Keratinocyte (primary cell): Measurements from ENCODE around the gene STX3. TPM values are rescaled to one million over a fixed set of nuclear protein-coding genes. Genes with fewer than 3 reads are reported as not detected.

ENCODE experiments used
- DNase-seq: peaks from one replicate; pipeline ENCODE4 v3.0.0-alpha.2; 2011; ENCODE audit warnings: low read depth, missing footprints, low spot score
- FAIRE-seq: peaks from 2 replicates; lab custom pipeline; 2011; peaks lifted over from hg19 to GRCh38; lab: Jason Lieb, UNC
- H2AFZ ChIP-seq: 2 replicates; pipeline ENCODE4 v1.6.0; 2012; ENCODE audit warnings: low read length, control low read depth, inconsistent platforms; ENCODE audit not compliant: control insufficient read depth
- H3K27ac ChIP-seq: 2 replicates; pipeline ENCODE4 v1.5.1; 2011; ENCODE audit warnings: low read length; ENCODE audit not compliant: control insufficient read depth, insufficient read depth
- H3K27me3 ChIP-seq: 3 replicates; pipeline ENCODE4 v1.6.0; 2011; ENCODE audit warnings: low read length; ENCODE audit not compliant: control insufficient read depth, insufficient read depth; ENCODE audit errors: extremely low read depth
- H3K36me3 ChIP-seq, 2 experiments: 2 replicates in 1 of 2; 3 replicates in 1 of 2; pipeline ENCODE4 v1.5.1; 2011; ENCODE audit warnings: low read length in 2 of 2, mild to moderate bottlenecking in 1 of 2; ENCODE audit not compliant: control insufficient read depth in 2 of 2, insufficient read depth in 2 of 2; ENCODE audit errors: extremely low read depth in 1 of 2
- H3K4me1 ChIP-seq: 3 replicates; pipeline ENCODE4 v1.5.1; 2011; ENCODE audit warnings: low read length; ENCODE audit not compliant: control insufficient read depth, insufficient read depth; ENCODE audit errors: extremely low read depth
- H3K4me2 ChIP-seq: 3 replicates; pipeline ENCODE4 v1.6.0; 2011; ENCODE audit warnings: low read depth, low read length; ENCODE audit not compliant: control insufficient read depth, insufficient read depth; ENCODE audit errors: extremely low read depth
- H3K4me3 ChIP-seq, 3 experiments: fragments of 200-600 bp in 1 of 3; sonication (generic) in 1 of 3; 2 replicates in 2 of 3; 3 replicates in 1 of 3; pipeline ENCODE4 v1.5.1; 2011 to 2016; ENCODE audit warnings: low read length in 3 of 3, mild to moderate bottlenecking in 3 of 3, control low read depth in 2 of 3, inconsistent platforms in 1 of 3, low read depth in 1 of 3, mixed read lengths in 1 of 3, mixed run types in 1 of 3, moderate library complexity in 1 of 3; ENCODE audit not compliant: control insufficient read depth in 2 of 3, insufficient read depth in 2 of 3; ENCODE audit errors: extremely low read depth in 1 of 3
- H3K79me2 ChIP-seq: 2 replicates; pipeline ENCODE4 v1.6.0; 2012; ENCODE audit warnings: low read length; ENCODE audit not compliant: control insufficient read depth, insufficient read depth
- H3K9ac ChIP-seq: 3 replicates; pipeline ENCODE4 v1.6.0; 2011; ENCODE audit warnings: low read length; ENCODE audit not compliant: control insufficient read depth, insufficient read depth; ENCODE audit errors: extremely low read depth
- H3K9me1 ChIP-seq: 3 replicates; pipeline ENCODE4 v1.6.0; 2011; ENCODE audit warnings: low read length; ENCODE audit not compliant: control insufficient read depth, insufficient read depth; ENCODE audit errors: extremely low read depth
- H3K9me3 ChIP-seq: 2 replicates; pipeline ENCODE4 v1.5.1; 2012; ENCODE audit warnings: low read depth, low read length; ENCODE audit not compliant: control insufficient read depth
- H4K20me1 ChIP-seq: 3 replicates; pipeline ENCODE4 v1.6.0; 2011; ENCODE audit warnings: low read length; ENCODE audit not compliant: control insufficient read depth, insufficient read depth; ENCODE audit errors: extremely low read depth
- CTCF ChIP-seq, 3 experiments: IDR thresholded peaks in 1 of 3; conservative IDR thresholded peaks in 1 of 3; optimal IDR thresholded peaks in 1 of 3; 2 replicates in 2 of 3; 3 replicates in 1 of 3; pipeline versions ENCODE3 to v1.5.1; 2011; ENCODE audit warnings: low read length in 3 of 3, mild to moderate bottlenecking in 3 of 3, moderate library complexity in 2 of 3, control low read depth in 1 of 3, inconsistent platforms in 1 of 3; ENCODE audit not compliant: insufficient read depth in 2 of 3; ENCODE audit errors: extremely low read depth in 1 of 3
- EZH2 ChIP-seq: IDR thresholded peaks from one replicate; pipeline ENCODE4 v1.6.1; 2012; ENCODE audit warnings: inconsistent platforms, mild to moderate bottlenecking, low read length, moderate library complexity
- dilution Hi-C: fragments of 300-500 bp; cut with MboI; formaldehyde crosslinking; loops from one replicate; pipeline ENCODE4 v1.7.0; 2020; ENCODE audit warnings: low sequenced_read_pairs; ENCODE audit not compliant: extremely low pct_ligation_motif_present
- polyA plus RNA-seq, 5 experiments: library from polyadenylated mRNA; depleted of rRNA in 3 of 5; stranded (reverse) in 3 of 5; stranded (forward) in 1 of 5; unstranded in 1 of 5; fragments of >200 nt; gene quantifications; 1 replicate in 1 of 5; 2 replicates in 3 of 5; 3 replicates in 1 of 5; pipeline versions ENCODE4 v1.2.1 to v1.2.3, GENCODE V29; 2011 to 2012; ENCODE audit warnings: missing spikeins in 2 of 5, low read depth in 1 of 5, low replicate concordance in 1 of 5

STX3 gene
- polyA plus RNA-seq, 1 donor (not counting 4 experiments of a cell fraction or from before 2014, with no cell fraction given) = 48.0 TPM

DNA sequence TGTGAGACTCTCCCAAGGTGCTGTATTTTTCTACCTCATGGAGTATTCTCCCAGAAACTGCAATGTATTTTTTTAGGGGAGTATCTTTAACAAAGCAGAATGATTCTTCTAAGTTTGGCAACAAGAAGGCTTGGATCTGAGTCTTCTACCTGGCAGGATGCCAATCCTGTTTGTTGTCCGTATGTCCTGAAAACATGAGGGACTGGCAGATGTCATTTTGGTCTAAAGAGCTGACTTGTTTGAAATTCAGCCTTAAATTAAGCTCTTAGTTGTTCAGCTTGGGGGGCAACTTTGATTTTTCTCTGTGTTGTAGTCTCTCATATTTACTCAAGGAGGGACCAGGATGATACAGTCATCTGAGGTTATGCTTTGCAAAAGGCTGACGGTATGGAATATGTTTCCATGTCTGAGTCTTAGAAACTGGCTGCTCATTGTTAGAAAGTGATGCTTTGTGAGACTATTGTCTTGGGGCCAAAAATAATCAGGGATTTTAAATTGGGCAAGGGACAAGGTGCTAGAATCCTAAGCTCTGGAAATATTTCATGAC is 46.1 kb downstream of the STX3 start:
- TF ChIP-seq CTCF (optimal IDR thresholded peaks at IDR 0.05 in 1 of 3, IDR thresholded peaks at IDR 0.05 in 1 of 3, conservative IDR thresholded peaks at IDR 0.05 in 1 of 3; ENCODE audit: extremely low read depth in 1 of 3, insufficient read depth in 2 of 3, low read length in 3 of 3) = no peak
- TF ChIP-seq EZH2 = no peak
- Histone ChIP-seq H3K36me3 (peaks cover 14 to 25% of the 10 kb centered on the region in 2 experiments), H3K4me3 (no peak overlapping the region), H3K79me2 (no peaks in the 10 kb centered on the region), H3K4me1 (peaks cover 4% of the 10 kb centered on the region), H3K4me2 (no peak overlapping the region), H3K27me3 (no peaks in the 10 kb centered on the region), H4K20me1 (no peaks in the 10 kb centered on the region), H3K9me3 (no peaks in the 10 kb centered on the region), H2AFZ (no peak overlapping the region), H3K27ac (no peak overlapping the region), H3K9me1 (no peaks in the 10 kb centered on the region), H3K9ac (no peak overlapping the region)
- no peak for FAIRE-seq
- DNase-seq = no peak
- dilution Hi-C loops = no loop called here

GRCh38 chr11:59801981-59802638 is 46.9 kb downstream of the STX3 start:
- FAIRE-seq = no peak
- Histone ChIP-seq H3K4me3 (no peak overlapping the region), H3K4me2 (no peak overlapping the region), H3K9me3 (no peaks in the 10 kb centered on the region), H3K79me2 (no peaks in the 10 kb centered on the region), H3K27ac (no peak overlapping the region), H3K36me3 (peaks cover 23 to 31% of the 10 kb centered on the region in 2 experiments), H3K9me1 (no peaks in the 10 kb centered on the region), H3K9ac (no peak overlapping the region), H3K4me1 (peaks cover 4% of the 10 kb centered on the region), H3K27me3 (no peaks in the 10 kb centered on the region), H4K20me1 (no peaks in the 10 kb centered on the region), H2AFZ (no peak overlapping the region)
- TF ChIP-seq EZH2 (no peak), CTCF (optimal IDR thresholded peaks at IDR 0.05 in 1 of 3, IDR thresholded peaks at IDR 0.05 in 1 of 3, conservative IDR thresholded peaks at IDR 0.05 in 1 of 3; ENCODE audit: extremely low read depth in 1 of 3, insufficient read depth in 2 of 3, low read length in 3 of 3) (no peak)
- dilution Hi-C loops = no loop called here
- no peak for DNase-seq
